PC-9 (cell line): Measurements from ENCODE around the gene C16orf90.

Experiments
- CTCF ChIP-seq: fragments of 200-600 bp; sonication (generic); conservative IDR thresholded peaks from 2 replicates; pipeline ENCODE4 v1.6.1; 2017; ENCODE audit warnings: mixed run types, antibody characterized with exemption, mild to moderate bottlenecking, moderate library complexity
- EZH2 ChIP-seq: fragments of 200-600 bp; sonication (generic); IDR thresholded peaks from 2 replicates; pipeline ENCODE4 v1.8.0; 2017; ENCODE audit warnings: antibody characterized with exemption, low read depth

GRCh38 chr16:3467182-3467581 lies 28.1 kb downstream of the C16orf90 start:
- TF ChIP-seq CTCF (no peak), EZH2 (no peak)
